Endothelial cell of umbilical vein (primary cell): ENCODE data around the gene KRTAP5-1. TPM values are rescaled to one million over a fixed set of nuclear protein-coding genes. Genes with fewer than 3 reads are reported as not detected.

Experiments
- BruUV-seq: library from RNA; stranded (reverse); fragments of 400-500 nt; replicated peaks from 2 replicates; lab custom pipeline; 2021; lab: Mats Ljungman, UMichigan
- CTCF ChIA-PET: fragments of 300-600, 350-600 bp; sonication (Branson Sonifier 250); formaldehyde crosslinking; loops from one replicate; lab custom pipeline; 2021; ENCODE audit warnings: antibody characterized with exemption, inconsistent platforms; lab: Charles Lee
- POLR2A ChIA-PET: fragments of 300-600, 350-600 bp; sonication (Branson Sonifier 250); formaldehyde crosslinking; loops from one replicate; lab custom pipeline; 2021; ENCODE audit warnings: antibody characterized with exemption, inconsistent platforms; lab: Charles Lee
- DNase-seq: peaks from one replicate; pipeline ENCODE4 v3.0.0-alpha.2; 2011; ENCODE audit warnings: low read depth, low spot score
- FAIRE-seq: peaks from 2 replicates; lab custom pipeline; 2011; peaks lifted over from hg19 to GRCh38; lab: Jason Lieb, UNC
- H2AFZ ChIP-seq: 2 replicates; pipeline ENCODE4 v1.6.0; 2012; ENCODE audit warnings: low read depth, low read length, control low read depth, inconsistent platforms
- H3K27ac ChIP-seq: 2 replicates; pipeline ENCODE4 v1.5.1; 2011; ENCODE audit warnings: low read depth, mild to moderate bottlenecking, control low read depth, low read length, moderate library complexity; ENCODE audit not compliant: insufficient read depth
- H3K27me3 ChIP-seq, 2 experiments: 2 replicates each; pipeline versions ENCODE4 v1.6.0 to v1.6.1; 2011; ENCODE audit warnings: low read length in 2 of 2, mixed read lengths in 1 of 2; ENCODE audit not compliant: control insufficient read depth in 2 of 2, insufficient read depth in 2 of 2
- H3K36me3 ChIP-seq, 2 experiments: 2 replicates in 1 of 2; 3 replicates in 1 of 2; pipeline ENCODE4 v1.5.1; 2011; ENCODE audit warnings: low read length in 2 of 2, mild to moderate bottlenecking in 1 of 2, moderate library complexity in 1 of 2; ENCODE audit not compliant: control insufficient read depth in 2 of 2, insufficient read depth in 2 of 2; ENCODE audit errors: extremely low read depth in 1 of 2
- H3K4me1 ChIP-seq: 3 replicates; pipeline ENCODE4 v1.5.1; 2011; ENCODE audit warnings: mild to moderate bottlenecking, low read length; ENCODE audit not compliant: control insufficient read depth, insufficient read depth; ENCODE audit errors: extremely low read depth
- H3K4me2 ChIP-seq: 2 replicates; pipeline ENCODE4 v1.6.1; 2011; ENCODE audit warnings: low read length, control low read depth, mixed read lengths; ENCODE audit not compliant: insufficient read depth
- H3K4me3 ChIP-seq, 3 experiments: fragments of 200-600 bp in 1 of 3; sonication (generic), shearing (Covaris generic) in 1 of 3; replicated peaks in 1 of 3; 2 replicates each; pipeline ENCODE4 v1.5.1; 2011 to 2016; ENCODE audit warnings: control low read depth in 3 of 3, low read length in 3 of 3, mild to moderate bottlenecking in 2 of 3, inconsistent platforms in 1 of 3, low read depth in 1 of 3, moderate library complexity in 1 of 3; ENCODE audit not compliant: insufficient read depth in 1 of 3
- H3K79me2 ChIP-seq: 2 replicates; pipeline ENCODE4 v1.6.0; 2012; ENCODE audit warnings: low read length, inconsistent platforms; ENCODE audit not compliant: control insufficient read depth, insufficient read depth
- H3K9ac ChIP-seq: replicated peaks from 2 replicates; pipeline ENCODE3; 2011; ENCODE audit warnings: low read length, control low read depth; ENCODE audit not compliant: insufficient read depth; ENCODE audit errors: extremely low read depth
- H3K9me1 ChIP-seq: replicated peaks from 3 replicates; pipeline ENCODE4 v1.6.0; 2011; ENCODE audit warnings: mild to moderate bottlenecking, low read length; ENCODE audit not compliant: control insufficient read depth, insufficient read depth; ENCODE audit errors: extremely low read depth
- H3K9me3 ChIP-seq: replicated peaks from 2 replicates; pipeline ENCODE4 v1.5.1; 2012; ENCODE audit warnings: low read length, inconsistent platforms; ENCODE audit not compliant: control insufficient read depth, insufficient read depth
- H4K20me1 ChIP-seq: replicated peaks from 2 replicates; pipeline ENCODE3; 2011; ENCODE audit warnings: mild to moderate bottlenecking, low read length; ENCODE audit not compliant: control insufficient read depth, insufficient read depth; ENCODE audit errors: extremely low read depth
- EZH2 ChIP-seq: IDR thresholded peaks from 2 replicates; pipeline ENCODE4 v1.6.1; 2012; ENCODE audit warnings: borderline replicate concordance, low read depth, mild to moderate bottlenecking, moderate library complexity, low read length, inconsistent platforms; ENCODE audit not compliant: severe bottlenecking
- FOS ChIP-seq: IDR thresholded peaks from 2 replicates; pipeline ENCODE4 v1.6.1; 2011; ENCODE audit warnings: mild to moderate bottlenecking, low read length, moderate library complexity, borderline replicate concordance; ENCODE audit not compliant: insufficient read depth
- GATA2 ChIP-seq: IDR thresholded peaks from 2 replicates; pipeline ENCODE4 v1.7.0; 2011; ENCODE audit warnings: low read depth, mild to moderate bottlenecking, moderate library complexity, mixed read lengths, low read length; ENCODE audit not compliant: insufficient read length, insufficient read depth
- JUN ChIP-seq: IDR thresholded peaks from 2 replicates; pipeline ENCODE4 v1.6.1; 2011; ENCODE audit warnings: borderline replicate concordance, low read depth; ENCODE audit not compliant: insufficient read length, insufficient read depth
- MAX ChIP-seq: IDR thresholded peaks from 2 replicates; pipeline ENCODE4 v1.6.1; 2011; ENCODE audit not compliant: insufficient read depth, insufficient read length
- MYC ChIP-seq: IDR thresholded peaks from one replicate; pipeline ENCODE4 v1.6.1; 2011; ENCODE audit warnings: mild to moderate bottlenecking, low read depth, low read length
- POLR2AphosphoS5 ChIP-seq: IDR thresholded peaks from 2 replicates; pipeline ENCODE4 v1.6.1; 2012; ENCODE audit warnings: low read depth, mild to moderate bottlenecking, control low read depth, low read length, moderate library complexity; ENCODE audit not compliant: insufficient read depth
- dilution Hi-C: fragments of 300-500 bp; cut with MboI; formaldehyde crosslinking; loops from one replicate; pipeline ENCODE4 v1.15.0; 2019; ENCODE audit warnings: low sequenced_read_pairs; ENCODE audit not compliant: extremely low pct_ligation_motif_present
- intact Hi-C: fragments of 100-400 bp; cut with micrococcal nuclease; formaldehyde crosslinking; loops from one replicate; pipeline ENCODE4 v1.10.0; 2022
- polyA plus RNA-seq, 4 experiments: library from polyadenylated mRNA; depleted of rRNA in 3 of 4; stranded (reverse) in 3 of 4; unstranded in 1 of 4; fragments of >200 nt; gene quantifications; 2 replicates each; pipeline versions ENCODE4 v1.2.1 to v1.2.3, GENCODE V29; 2011 to 2012; ENCODE audit warnings: missing spikeins in 1 of 4
- total RNA-seq: library from RNA; stranded (reverse); gene quantifications from 2 replicates; pipeline ENCODE4 v1.2.3, GENCODE V29; 2021
- TF ChIP-seq, protein P1 (sequence below), 2 donors: IDR thresholded peaks; 1 replicate in 1 of 2; 2 replicates in 1 of 2; pipeline ENCODE4 v1.5.1; 2011; ENCODE audit warnings: low read length in 2 of 2, mild to moderate bottlenecking in 2 of 2, moderate library complexity in 2 of 2, control low read depth in 1 of 2, inconsistent platforms in 1 of 2, low read depth in 1 of 2; ENCODE audit not compliant: insufficient read depth in 1 of 2; ENCODE audit errors: extremely low read depth in 1 of 2

The KRTAP5-1 gene
- total and polyA plus RNA-seq, 2 donors (not counting 3 experiments of a cell fraction or from before 2014, with no cell fraction given): not detected

DNA sequence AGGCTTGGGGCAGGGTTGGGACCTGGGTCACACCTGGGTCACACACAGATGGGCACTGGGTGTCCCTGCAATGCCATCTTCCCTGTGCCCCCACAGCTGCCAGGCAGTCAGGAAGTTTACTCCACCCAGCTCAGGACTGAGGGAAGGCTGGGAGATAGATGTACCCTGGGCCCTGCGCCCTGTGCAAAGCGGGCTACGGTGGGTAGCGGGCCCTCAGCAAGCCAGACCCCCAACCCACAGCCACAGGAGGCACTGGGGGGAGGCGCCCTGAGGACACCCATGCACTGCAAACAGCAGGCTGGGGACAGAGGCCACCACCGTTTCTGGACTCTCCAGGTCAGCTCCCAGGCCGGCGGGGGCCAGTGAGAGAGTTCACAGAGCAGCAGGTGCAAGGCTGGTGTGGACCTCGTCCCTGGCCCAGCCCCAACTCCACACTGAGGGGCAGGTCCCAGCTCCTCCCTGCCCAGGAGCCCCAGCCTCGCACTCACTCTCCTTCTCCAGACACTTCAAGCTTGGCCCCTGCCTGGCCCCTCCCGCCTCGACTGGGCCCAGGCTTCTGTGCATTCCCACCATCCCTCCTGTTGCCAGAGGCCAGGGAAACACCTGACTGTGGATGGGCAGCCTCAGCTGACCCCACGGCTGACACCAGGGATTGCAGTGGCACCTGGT lies 17.9 kb downstream of the KRTAP5-1 start:
- ChIA-PET CTCF (interaction anchor here (5.2 to 5.5 kb wide), 2 partner anchors 7 to 21 kb away, joined by 24 to 36 read pairs; no protein-coding TSS in a partner anchor), POLR2A (no interaction called here)
- DNase-seq (no peak), FAIRE-seq (no peak)
- Histone ChIP-seq H2AFZ (no peak overlapping the region), H3K27ac (no peak overlapping the region), H3K9me3 (no peaks in the 10 kb centered on the region), H3K36me3 (no peaks in the 10 kb centered on the region), H3K9ac (no peak overlapping the region), H3K9me1 (no peaks in the 10 kb centered on the region), H3K4me2 (no peak overlapping the region), H4K20me1 (no peaks in the 10 kb centered on the region), H3K4me3 (no peak overlapping the region), H3K27me3 (no peaks in the 10 kb centered on the region), H3K4me1 (peaks cover 2% of the 10 kb centered on the region), H3K79me2 (no peaks in the 10 kb centered on the region)
- no TSS peak for BruUV-seq
- dilution Hi-C loops (no loop called here), intact Hi-C loops (no loop called here)
- no peak for TF ChIP-seq GATA2
- TF ChIP-seq JUN: no peak
- TF ChIP-seq, protein P1, sequence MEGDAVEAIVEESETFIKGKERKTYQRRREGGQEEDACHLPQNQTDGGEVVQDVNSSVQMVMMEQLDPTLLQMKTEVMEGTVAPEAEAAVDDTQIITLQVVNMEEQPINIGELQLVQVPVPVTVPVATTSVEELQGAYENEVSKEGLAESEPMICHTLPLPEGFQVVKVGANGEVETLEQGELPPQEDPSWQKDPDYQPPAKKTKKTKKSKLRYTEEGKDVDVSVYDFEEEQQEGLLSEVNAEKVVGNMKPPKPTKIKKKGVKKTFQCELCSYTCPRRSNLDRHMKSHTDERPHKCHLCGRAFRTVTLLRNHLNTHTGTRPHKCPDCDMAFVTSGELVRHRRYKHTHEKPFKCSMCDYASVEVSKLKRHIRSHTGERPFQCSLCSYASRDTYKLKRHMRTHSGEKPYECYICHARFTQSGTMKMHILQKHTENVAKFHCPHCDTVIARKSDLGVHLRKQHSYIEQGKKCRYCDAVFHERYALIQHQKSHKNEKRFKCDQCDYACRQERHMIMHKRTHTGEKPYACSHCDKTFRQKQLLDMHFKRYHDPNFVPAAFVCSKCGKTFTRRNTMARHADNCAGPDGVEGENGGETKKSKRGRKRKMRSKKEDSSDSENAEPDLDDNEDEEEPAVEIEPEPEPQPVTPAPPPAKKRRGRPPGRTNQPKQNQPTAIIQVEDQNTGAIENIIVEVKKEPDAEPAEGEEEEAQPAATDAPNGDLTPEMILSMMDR (IDR thresholded peaks at IDR 0.05; ENCODE audit: extremely low read depth in 1 of 2, insufficient read depth in 1 of 2, low read depth in 1 of 2, low read length in 2 of 2): no peak
- TF ChIP-seq POLR2AphosphoS5: no peak
- TF ChIP-seq MYC: no peak
- TF ChIP-seq MAX: no peak
- no peak for TF ChIP-seq FOS
- no peak for TF ChIP-seq EZH2
